HG03439 (cell line): ENCODE results near the gene KRT34.
"Not testable (repeated sequence)": the region's sequence is repeated elsewhere in the genome, so short reads cannot be mapped to it uniquely, and the experiment has no call there.

Experiments
- ATAC-seq: cut with Tn5 transposase; IDR thresholded peaks from one replicate; pipeline ENCODE4 v1.9.1; 2021; ENCODE audit warnings: mild to moderate bottlenecking, moderate library complexity; ENCODE audit not compliant: unreplicated experiment

The KRT34 gene

DNA sequence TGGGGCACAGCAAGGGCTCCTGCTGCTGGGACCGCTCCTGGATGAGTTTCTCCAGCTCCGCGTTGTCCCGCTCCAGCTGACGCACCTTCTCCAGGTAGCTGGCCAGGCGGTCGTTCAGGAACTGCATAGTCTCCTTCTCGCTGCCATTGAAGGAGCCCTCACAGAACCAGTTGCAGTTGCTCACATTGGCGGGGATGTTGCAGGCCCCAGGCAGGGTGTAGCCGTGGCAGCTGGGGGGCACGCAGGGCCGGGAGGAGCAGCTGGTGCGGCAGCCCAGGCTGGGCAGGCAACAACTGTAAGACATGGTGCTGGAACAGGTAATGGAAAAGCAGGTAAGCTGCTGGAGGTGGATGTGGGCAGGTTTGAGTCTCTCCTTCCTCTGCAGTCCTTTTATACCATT lies at the start of gene KRT34:
KRT34 (minus strand) TSS at position 364 of the 400 bp plus-strand sequence; CDS start at position 304, 60 bp downstream.
- not testable (repeated sequence) for ATAC-seq

DNA sequence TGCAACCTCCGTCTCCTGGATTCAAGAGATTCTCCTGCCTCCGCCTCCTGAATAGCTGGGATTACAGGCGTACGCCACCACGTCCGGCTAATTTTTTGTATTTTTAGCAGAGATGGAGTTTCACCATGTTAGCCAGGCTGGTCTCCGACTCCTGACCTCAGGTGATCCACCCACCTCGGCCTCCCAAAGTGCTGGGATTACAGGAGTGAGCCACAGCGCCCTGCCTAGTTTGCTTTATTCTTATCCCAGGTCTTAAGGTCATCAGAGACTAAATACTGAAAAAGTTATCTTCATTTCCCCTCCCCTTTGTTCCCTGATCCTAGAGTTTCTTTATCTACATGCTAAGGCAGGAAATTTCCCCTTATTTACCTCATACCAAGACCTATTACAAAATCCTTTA lies 48.3 kb upstream of the KRT34 start:
- not testable (repeated sequence) for ATAC-seq

DNA sequence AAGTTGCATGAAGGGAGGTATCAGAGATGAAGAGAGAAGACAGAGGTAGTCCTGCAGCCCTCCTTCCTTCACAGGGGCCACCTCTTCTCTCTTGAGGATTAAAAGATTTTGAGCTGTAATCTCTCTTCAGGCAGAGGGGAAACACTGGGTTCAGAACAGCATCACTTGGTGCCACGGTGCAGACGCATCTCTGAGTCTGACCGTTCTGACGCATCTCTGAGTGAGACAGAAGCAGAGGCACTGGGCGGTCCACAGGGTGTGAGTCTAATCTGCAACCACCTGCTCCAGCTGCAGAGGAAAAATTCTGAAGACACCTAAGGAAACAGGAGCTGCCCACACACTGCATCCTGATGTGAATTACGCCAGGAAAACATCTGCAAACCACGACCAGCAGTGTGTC lies 47.6 kb upstream of the KRT34 start:
- ATAC-seq = no peak

DNA sequence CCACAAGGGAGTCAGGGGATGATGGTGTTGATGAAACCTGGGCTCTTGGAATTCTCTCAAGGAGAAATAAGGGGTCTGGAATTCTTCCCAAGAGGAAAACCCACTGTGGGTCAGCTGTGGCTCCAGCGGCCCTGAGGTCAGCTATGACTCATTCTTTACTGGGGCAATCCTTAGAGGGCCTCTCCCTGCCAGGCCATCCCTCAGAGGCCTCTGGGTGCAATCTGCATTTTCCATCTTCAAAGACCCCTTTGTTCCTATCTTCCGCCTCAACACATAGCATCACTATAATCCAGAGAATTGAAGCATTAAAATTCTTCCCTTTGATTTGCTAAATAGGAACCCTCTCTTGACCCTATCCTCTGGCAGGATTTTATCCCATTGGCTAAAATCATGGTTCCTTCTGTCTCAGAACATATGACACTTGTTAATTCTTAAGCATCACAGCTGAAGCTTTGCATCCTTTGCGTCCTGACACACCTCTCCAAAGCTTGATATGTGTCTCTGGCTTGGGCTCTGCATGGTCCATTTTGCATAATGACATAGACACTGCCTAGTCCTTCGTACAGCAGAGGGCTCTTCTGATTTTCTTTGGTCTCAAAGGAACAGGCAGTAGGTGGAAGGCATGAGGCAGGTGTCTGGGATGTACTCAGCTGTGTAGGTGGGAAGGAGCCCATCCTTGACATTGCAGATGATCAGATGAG lies 46.6 kb upstream of the KRT34 start:
- no peak for ATAC-seq

DNA sequence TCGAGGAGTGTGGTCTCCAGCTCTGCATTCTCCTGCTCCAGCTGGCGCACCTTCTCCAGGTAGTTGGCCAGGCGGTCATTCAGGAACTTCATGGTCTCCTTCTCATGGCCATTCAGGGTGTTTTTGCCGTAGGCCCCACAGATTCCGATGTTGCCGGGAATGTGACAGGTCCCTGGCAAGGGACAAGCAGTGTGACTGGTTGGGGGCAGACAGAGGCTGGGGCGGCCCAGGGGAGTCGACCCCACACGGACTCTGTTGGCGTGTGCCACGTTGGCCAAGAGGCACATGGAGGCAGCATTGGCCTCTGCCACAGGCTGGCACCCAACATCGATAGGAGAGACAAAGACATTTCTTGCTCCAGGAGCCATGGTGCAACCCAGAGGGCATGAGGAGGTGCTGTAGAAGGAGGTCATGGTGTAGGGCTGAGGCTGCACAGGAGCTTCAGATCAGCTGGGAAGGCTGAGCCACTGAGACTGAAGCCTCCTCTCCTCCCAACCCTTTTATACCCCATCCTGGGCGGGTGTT lies 42.1 kb upstream of the KRT34 start, which contains the start of gene KRT37:
KRT37 (minus strand) TSS at position 475 of the 525 bp plus-strand sequence; CDS start at position 413, 62 bp downstream.
- no peak for ATAC-seq

DNA sequence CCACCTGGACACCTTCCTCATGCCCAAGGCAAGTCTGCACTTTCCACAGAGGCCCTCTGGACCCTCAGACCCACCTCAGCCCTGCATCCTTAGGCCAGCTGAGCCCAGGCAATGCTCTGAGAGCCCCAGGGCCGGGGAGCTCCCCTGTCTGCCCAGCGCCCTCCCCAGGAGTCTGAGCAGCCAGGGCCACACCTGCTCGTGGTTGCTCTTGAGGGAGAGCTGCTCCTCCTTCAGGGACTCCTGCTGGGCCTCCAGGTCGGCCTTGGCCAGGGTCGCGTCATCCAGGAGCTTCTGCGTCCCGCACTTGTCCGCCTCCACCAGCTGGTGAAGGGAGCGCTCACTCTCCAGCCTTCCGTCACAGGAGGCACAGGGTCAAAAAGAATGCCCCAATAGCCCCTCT lies 40.5 kb upstream of the KRT34 start:
- not testable (repeated sequence) for ATAC-seq

DNA sequence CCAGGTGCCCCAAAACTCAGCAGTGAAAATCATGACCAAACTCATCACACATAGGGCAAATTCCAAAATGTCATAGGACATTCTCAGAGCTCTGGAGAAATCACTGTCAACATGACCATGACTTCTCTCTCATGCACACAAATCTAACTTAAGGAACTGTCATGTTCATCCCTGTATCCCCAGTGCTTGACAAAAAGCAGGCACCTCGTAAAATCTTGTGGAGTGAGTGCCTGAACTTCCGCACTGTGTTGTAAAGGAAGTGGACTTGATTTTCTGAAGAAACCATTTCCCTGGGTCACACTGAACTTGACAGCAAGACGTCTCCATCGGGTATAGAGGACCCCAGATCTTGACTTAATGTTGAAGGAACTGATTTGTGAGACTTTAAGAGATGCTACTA lies 39.5 kb upstream of the KRT34 start:
- ATAC-seq = no peak

DNA sequence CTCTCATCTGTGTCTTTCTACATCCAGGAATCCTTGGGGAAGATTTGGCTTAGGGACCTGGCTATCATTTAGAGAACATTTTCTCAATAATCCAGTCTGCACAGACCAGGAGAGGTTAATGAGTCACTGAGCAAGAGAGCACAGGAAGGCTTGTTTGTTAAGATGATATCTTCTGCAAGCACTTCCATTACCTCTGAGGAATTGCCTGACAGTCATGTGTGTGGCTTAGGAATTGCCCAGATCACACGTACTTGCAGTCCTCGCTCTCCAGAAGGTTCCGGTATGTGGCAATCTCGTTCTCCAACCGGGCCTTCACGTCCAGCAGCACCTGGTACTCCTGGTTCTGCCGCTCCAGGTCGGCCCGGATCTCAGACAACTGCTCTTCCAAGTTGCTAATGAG lies 39.0 kb upstream of the KRT34 start:
- ATAC-seq = no peak

DNA sequence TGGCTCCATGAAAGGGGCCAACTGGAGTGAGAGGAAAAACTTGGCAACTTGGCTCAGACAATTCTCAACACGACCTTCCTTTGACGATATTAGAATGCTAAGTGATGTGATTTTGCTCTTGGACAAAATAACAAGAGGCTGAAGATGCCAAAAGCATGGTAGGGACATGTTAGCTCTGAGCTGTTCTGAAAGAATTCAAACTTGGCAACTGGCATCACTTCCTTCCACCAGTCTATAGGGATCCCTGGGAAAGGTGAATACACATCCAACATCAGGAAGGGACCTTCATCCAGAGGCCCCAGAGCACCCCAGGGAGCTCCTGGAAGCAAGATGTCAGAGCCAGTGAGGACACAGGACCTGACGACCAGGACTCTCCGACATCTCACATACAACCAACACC lies 38.0 kb upstream of the KRT34 start:
- no peak for ATAC-seq

DNA sequence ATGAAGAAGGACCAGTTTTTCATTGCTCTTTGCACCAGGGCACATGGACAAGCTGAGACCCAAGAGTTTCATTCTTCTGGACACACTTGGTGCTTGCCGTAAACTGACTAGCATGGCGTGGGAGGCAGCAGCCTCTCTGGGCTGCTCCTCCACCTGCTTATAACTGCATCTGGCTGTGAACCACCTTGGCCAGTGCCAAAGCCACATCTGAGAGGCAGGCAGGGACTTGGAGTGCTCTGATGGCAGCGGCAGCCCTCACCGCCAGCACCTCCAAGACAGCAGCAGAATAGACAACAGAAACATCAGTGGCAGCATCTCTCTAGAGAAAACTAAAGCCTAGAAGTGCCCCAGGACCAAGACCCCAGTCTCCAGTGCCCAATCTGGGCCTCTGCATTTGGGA lies 37.6 kb upstream of the KRT34 start:
- no peak for ATAC-seq

DNA sequence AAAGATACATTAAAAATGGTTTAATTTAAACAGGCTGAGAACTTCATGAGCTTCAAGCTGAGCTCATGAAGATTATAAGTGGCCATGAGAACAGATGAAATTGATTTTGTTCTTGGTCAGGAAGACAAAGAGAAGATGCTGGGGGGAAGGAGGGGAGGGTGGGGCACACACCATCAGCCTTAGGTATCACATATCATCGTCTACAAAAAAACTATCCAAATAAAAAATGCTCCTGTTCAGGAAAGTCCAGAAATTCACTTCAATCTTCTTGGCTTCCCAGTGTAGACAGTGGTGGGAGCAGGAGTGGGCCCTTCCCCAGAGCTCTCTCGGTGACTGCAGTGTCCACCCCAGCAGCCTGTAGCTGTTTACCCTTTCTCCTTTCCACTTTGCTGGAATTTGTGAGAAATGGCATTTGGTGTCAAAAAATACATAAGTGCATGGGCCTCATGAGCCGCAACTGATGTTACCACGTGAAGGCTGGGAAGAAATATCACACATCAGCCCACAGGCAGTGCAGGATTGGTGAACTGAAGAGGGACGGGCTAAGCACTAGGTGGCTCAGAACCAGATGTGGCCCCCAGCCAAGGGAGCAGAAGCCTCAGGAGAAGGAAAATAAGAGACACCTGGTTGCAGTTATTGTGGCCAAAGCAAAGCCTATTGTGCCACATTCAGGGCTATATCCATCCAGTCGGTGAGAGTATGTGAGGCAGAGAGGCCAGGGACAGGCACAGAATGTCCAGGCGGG lies 36.2 kb upstream of the KRT34 start:
- no peak for ATAC-seq

DNA sequence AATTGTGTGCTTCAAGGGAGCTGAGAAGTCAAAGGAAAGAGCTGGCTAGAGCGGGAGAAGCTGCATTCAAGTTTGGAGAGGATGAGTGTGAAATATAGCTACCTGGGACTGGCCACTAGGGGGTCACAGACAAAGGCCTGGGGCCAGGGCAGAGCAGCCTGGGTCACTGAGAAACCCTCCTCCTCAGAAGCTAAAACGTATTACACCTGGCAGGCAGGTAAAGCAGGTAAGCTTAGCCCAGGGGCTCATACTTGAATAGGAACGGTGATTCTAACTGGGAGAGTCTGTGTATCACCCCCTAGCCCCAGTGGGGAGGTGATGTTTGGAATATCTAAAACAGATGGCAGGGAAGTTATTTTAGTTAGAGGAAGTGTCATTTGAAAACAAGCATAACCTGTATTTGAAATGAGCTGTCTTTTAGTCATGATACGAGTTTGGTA lies 35.5 kb upstream of the KRT34 start:
- ATAC-seq = no peak

DNA sequence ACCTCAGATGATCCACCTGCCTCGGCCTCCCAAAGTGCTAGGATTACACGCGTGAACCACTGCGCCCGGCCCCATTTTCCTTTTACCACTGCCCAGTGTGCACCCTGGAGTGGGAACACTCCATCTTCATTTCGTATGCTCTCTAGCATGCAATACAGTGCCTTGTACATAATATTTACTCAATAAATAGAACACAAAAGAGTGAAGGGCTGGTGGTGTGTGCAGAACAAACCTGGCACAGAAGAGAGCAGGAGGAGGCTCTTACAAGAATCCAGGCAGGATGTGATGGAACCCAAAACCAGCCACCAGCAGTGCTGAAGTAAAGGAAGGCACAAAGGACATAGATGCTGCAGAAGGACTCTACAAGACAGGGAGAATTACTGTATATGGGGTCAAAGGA lies 35.0 kb upstream of the KRT34 start:
- ATAC-seq = no peak

DNA sequence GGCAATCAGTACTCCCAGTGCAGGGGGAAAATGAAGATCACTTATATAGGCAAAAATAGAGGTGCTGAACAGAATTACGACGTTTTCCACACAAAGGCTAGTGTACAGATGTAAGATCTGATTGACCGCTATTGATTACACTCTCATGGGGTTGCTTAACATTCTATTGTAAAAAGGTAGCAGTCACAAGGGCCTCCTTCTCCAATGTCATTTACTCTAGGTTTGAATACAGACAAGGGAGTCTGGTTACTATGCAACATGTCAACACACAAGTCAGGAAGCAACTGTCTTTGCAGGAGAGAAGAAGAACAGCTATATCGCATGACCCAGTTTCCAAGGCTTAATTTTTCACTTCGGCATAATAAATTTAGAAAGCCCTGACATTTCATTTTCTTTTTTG lies 34.4 kb upstream of the KRT34 start:
- no peak for ATAC-seq

DNA sequence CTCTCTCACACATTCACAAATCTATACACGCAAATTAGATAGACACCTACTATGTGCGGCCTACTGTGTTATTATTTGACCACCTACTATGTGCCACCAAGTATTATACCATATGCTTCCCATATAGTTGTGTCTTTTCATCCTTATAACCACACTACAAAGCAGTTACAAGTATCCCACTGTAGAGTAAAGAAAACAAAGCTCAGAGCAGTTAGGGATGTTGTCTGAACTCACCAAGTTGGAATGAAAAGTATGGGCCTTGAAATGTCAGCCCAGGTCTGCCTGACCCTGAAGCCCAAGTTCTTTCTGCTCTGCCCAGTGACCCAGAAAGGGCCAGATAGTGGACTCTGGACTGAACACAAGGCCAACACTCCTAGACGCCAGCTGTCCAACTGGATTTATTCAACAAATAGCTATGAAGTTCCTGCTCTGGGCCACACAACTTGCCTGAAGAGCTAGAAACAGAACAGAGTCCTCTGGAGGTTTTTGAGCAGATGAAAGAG lies 33.8 kb upstream of the KRT34 start:
- ATAC-seq = no peak

DNA sequence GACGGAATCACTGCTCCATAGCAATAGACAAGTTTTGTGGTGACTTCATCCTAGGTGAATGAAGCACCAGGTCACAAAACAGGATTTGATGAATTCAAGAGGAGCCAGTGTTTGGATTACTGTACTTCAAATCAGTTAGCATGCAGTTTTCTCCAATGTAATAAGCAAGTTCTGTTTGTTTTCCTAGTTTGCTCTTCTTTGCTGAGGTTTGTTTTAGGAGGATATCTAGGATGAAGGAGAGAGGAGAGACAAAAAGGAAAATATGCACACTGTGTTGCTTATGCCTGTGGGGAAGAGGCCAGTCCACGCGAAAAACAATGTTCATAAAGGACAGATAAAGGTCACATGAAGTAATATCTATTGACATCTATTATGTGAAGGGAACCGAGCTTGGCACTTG lies 33.3 kb upstream of the KRT34 start:
- ATAC-seq = no peak

DNA sequence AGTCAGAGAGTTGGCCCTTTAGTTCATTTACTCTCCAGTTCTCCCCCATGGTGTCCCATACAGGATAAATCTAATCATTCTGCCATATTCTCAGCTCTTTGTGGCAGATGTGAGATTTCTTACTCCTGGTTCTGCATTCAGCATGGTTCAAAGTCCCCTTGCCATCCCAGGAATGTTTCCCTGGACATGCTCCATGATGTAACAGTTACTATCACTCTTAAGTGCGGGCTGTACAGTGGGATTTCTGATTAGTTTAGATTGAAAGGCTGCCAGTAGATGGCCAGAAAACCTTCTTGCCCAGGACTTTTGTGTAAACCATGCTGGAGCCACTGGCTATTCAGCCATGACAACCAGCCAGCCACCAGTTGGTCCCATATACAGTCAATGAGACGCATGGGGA lies 31.9 kb upstream of the KRT34 start:
- ATAC-seq = no peak

DNA sequence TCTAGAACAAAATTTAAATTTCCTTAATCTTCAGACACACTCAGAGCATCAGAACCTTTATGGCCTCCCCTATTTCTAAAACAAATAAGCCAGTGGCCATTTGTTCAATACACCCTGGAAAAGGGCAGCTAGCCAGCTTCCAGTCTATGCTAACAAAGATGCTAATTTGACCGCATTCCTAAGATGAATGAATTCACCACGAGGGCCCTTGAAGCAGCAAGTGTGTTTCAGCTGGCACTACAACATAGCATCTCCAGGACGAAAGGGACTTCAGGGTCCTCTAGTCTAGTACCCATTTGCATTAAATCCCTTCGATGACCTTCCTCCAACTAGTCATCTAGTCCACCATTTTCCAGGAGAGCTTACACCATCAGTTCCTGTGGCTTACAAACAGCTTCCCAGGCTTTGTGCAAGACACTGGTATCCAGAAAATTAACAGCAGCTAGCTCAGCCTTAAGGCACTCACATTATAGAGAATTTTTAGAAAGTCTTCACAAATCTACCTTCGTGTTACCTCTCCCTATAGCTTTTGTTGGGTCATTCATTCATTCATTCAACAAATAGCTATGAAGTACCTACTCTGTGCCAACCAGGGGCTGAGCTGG lies 31.3 kb upstream of the KRT34 start:
- ATAC-seq = no peak

DNA sequence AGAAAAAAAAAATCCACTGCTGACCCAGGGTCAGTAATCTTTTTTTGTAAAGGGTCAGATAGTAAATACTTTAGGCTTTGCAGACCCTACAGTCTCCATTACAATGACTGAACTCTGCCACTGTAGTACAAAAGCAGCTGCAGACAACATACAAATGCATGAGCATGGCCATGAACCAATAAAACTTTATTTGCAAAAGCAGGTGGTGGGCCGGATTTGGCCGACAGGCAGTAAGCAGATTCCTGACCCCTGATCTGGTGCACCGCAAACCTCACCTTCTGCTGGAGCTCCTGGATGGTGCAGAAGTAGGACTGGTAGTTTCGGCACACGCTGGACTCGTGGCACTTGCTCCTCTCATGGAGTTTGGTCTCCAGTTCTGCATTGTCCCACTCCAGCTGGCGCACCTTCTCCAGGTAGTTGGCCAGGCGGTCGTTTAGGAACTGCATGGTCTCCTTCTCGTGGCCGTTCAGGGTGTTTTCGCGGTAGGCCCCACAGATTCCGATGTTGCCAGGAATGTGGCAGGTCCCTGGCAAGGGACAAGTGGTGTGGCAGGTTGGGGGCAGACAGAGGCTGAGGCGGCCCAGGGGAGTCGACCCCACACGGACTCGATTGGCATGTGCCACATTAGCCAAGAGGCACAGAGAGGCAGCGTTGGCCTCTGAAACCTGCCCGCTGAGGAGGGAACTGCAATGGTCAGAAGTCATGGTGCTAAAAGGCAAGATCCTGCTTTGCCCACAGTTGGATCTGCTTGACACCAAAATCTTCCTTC lies 29.1 kb upstream of the KRT34 start:
- ATAC-seq = no peak

DNA sequence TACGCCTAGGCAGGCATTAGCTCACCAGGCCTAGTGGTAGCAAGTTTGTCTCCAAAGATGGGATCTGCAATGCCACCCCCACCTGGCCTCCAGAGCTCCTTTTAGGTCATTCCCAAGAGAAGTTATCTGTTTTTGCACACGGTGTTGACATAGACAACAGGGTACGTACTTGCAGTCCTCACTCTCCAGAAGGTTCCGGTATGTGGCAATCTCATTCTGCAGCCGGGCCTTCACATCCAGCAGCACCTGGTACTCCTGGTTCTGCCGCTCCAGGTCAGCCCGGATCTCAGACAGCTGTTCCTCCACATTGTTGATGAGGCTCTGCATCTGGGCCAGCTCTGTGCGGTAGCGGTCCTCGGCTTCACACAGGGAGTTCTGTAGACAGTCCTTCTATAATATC lies 25.1 kb upstream of the KRT34 start:
- no peak for ATAC-seq

DNA sequence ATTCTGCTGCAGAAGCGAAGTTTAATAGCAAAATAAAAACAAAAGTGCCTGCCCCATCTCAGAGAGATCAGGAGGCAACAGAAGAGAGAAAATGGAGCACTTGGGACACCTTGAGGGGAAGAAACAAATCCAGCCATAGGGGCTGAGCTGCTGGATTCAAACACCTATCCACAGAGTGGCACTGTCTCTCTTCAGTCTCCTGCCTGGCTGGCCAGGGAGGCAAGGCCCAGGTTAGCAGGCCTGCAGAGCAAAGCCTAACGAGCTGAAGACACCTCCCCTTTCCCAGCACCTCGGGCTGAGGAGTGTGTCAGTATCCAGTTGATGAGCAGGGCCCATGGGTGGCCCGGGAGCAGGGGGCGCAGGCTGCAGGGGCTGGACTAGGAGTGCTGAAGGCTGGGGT lies 24.1 kb upstream of the KRT34 start:
- no peak for ATAC-seq
